GM12874 (cell line): ENCODE data around the gene RBM19.

Experiments
- TF ChIP-seq, protein P1 (sequence below): IDR thresholded peaks from 2 replicates; pipeline ENCODE4 v1.5.1; 2011; ENCODE audit warnings: low read depth, mild to moderate bottlenecking, control low read depth, low read length, moderate library complexity; ENCODE audit not compliant: insufficient read depth

RBM19 gene, protein sequence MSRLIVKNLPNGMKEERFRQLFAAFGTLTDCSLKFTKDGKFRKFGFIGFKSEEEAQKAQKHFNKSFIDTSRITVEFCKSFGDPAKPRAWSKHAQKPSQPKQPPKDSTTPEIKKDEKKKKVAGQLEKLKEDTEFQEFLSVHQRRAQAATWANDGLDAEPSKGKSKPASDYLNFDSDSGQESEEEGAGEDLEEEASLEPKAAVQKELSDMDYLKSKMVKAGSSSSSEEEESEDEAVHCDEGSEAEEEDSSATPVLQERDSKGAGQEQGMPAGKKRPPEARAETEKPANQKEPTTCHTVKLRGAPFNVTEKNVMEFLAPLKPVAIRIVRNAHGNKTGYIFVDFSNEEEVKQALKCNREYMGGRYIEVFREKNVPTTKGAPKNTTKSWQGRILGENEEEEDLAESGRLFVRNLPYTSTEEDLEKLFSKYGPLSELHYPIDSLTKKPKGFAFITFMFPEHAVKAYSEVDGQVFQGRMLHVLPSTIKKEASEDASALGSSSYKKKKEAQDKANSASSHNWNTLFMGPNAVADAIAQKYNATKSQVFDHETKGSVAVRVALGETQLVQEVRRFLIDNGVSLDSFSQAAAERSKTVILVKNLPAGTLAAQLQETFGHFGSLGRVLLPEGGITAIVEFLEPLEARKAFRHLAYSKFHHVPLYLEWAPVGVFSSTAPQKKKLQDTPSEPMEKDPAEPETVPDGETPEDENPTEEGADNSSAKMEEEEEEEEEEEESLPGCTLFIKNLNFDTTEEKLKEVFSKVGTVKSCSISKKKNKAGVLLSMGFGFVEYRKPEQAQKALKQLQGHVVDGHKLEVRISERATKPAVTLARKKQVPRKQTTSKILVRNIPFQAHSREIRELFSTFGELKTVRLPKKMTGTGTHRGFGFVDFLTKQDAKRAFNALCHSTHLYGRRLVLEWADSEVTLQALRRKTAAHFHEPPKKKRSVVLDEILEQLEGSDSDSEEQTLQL

DNA sequence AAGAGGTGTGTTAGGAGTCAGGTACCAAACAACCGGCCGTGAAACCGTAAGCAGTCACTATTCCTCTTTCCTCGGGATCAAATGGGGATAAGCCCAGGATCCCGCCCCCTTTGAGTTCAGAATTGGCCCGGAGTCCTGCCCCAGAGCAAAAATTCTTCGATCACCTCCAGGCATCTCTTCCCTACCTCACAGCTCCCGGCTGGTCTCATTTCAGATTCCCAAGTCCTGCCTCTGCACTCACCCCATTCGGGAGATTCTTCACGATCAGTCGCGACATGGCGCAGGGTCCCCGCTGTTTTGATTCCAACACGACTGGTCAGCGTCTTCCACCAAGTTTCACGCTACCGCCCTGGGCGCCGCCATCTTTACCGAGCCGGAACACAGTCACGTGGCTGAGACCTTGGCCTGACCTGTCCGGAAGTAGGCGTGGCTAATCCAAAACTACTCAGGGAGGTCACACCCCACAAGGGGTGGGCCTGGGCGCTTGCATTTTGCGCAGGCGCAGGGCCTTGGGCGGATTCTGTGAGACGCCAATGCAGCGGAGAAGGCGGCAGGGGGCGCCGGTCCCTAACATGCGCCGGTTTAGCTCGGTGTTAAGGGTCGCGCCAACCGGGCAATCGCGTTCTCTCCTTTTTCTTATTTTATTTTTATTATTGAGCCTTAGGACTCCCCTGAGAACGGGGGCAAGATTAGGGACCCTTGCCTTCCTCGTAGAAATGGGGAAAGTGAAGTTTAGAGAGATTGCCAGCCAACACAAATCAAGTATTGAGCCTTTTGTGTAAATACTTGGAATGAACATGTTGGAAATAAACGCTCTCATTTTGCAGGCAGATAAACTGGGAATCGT is at the start of gene RBM19:
Gene RBM19 (minus strand): TSS at position 375 of the 847 bp plus-strand sequence. CDS start 98 bp downstream, at position 277.
- TF ChIP-seq, protein P1, sequence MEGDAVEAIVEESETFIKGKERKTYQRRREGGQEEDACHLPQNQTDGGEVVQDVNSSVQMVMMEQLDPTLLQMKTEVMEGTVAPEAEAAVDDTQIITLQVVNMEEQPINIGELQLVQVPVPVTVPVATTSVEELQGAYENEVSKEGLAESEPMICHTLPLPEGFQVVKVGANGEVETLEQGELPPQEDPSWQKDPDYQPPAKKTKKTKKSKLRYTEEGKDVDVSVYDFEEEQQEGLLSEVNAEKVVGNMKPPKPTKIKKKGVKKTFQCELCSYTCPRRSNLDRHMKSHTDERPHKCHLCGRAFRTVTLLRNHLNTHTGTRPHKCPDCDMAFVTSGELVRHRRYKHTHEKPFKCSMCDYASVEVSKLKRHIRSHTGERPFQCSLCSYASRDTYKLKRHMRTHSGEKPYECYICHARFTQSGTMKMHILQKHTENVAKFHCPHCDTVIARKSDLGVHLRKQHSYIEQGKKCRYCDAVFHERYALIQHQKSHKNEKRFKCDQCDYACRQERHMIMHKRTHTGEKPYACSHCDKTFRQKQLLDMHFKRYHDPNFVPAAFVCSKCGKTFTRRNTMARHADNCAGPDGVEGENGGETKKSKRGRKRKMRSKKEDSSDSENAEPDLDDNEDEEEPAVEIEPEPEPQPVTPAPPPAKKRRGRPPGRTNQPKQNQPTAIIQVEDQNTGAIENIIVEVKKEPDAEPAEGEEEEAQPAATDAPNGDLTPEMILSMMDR, result peak; percentile 93

DNA sequence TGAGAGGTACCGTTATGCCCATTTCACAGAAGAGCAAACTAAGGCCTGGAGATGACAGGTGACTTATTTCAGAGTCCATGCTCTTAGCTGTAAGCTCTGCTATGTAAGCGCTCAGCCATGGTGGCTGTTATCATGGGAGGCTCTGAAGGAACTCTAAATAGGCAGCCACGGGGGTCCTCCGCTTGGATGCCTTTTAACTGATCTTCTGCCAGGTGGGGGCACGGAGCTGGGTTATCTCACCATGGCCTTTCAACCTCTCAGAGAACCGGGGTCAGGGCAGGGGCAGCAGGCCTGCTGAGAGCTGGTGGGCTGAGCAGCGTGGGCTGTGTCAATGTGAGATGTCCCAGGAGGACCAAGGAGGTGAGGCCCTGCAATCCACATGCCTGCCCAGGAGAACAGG is 49.7 kb upstream of the RBM19 start:
- TF ChIP-seq, protein P1, result no peak

DNA sequence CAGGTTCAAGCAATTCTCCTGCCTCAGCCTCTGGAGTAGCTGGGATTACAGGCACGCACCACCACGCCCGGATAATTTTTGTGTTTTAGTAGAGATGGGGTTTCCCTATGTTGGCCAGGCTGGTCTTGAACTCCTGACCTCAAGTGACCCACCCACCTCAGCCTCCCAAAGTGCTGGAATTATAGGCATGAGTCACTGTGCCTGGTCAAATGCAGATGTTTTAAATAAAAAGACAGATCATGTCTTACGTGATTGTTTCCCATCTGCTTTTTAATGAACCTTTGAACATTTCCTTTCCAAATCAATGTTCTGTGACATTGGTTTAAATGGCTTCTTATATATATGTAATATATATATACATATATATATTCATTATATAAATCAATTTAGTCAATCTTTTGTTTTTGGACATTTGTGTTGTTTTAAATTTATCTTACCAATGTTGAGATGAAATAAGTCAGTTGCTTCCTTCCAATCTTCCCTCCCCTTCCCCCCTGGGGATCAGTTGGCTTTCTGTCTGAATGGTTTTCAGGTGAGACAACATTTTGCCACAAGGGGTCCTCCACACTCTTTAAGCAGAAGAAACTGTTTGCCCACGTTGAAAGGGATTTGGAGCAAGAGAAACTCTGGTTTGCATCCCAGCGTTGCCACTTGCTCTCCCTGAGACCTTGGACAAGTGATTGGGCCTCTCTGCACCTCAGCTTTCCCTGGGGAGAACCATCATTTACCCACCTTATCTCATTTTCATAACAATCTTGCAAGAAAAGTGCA is 47.6 kb upstream of the RBM19 start:
- TF ChIP-seq, protein P1, result peak; percentile 9; the same call in 1 of the 2 replicates

DNA sequence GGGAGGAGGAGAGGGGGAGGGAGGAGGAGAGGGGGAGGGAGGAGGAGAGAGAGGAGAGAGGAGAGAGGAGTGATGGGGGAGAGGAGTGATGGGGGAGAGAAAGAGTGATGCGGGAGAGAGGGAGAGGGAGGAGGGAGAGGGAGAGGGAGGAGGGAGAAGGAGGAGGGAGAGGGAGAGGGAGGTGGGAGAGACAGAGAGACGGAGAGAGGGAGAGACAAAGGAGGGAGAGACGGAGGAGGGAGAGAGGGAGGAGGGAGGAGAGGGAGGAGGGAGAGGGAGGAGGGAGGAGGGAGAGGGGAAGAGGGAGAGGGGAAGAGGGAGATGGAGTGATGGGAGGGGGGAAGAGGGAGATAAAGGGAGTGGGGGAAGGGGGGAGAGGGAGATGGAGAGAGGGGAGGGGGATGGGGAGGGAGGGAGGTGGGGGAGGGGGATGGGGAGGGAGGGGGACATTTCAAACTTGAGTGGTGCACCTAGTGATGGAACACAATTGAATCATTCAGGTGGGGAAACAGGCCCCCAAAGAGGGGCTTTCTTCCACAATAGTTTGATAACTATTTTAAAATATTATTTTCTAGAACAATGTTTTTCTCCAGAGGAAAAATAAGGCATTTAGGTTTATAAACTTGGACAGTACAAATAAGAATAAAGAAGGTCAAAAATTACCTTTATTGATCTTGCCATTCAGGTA is 46.8 kb upstream of the RBM19 start:
- TF ChIP-seq, protein P1, result no peak

DNA sequence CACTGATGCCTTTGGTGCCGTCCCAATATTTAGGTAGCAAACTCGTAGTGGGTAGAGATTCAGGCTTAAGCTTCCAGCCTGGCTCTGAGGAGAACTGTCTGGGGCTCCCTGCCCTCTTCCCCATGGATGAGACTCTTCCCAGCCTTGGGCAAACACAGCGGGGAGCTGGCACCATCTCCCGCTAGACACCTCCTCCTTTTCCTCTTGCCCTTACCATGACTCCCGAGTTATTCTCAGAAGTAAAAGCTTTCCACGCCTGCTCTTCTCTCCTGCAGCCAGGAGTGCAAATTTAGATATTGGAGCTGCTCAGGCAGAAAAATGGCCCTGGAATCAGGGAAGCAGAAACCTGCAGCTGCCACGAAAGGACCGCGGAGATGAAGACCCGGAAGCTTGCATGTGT is 45.6 kb upstream of the RBM19 start:
- TF ChIP-seq, protein P1, result no peak

DNA sequence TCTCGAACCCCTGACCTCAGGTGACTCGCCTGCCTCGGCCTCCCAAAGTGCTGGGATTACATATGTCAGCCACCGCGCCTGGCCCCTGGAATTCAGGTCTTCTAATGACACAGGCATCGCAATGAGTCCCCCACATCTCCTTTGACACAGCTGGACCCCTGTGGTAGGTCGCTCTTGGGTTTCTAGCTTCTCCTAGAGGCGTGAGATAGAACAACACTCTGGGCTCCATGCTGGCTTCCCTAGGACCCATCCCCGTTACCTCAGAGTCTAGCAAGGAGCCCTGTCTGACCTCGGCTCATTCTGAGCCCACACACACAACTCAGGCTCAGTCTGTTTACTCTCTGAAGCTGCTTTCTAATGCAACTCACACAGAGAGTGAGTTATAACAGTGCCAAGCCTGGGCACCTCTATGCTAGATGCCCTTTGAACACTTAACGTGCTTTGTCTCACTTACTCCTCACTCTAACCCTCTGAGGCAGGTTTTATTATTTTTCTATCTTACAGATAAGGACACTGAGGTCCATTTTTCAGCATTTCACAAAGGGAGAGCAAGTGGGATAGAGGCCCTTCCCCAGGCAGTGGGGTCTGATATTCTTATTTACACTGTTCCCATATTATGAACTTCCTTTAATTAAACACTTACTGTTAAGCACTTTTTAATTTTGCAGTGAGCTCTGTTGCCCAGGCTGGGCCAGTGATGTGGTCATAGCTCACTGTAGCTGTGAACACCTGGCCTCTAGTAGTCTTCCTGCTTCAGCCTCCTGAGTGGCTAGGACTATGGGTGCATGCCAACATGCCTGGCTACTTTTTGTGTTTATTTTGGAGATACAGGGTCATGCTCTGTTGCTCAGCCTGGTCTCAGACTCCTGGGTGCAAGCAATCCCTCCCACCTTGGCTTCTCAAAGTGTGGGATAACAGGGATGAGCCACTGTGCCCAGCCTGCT is 40.6 kb upstream of the RBM19 start:
- TF ChIP-seq, protein P1, result no peak
